Measurements from ENCODE around the gene MYO3B. TPM values are rescaled to one million over a fixed set of nuclear protein-coding genes. Genes with fewer than 3 reads are reported as not detected.
"Not testable (repeated sequence)": the region's sequence is repeated elsewhere in the genome, so short reads cannot be mapped to it uniquely, and the experiment has no call there.

Gene MYO3B
- total RNA-seq, 1 donor from 2014 or later, result not detected

DNA sequence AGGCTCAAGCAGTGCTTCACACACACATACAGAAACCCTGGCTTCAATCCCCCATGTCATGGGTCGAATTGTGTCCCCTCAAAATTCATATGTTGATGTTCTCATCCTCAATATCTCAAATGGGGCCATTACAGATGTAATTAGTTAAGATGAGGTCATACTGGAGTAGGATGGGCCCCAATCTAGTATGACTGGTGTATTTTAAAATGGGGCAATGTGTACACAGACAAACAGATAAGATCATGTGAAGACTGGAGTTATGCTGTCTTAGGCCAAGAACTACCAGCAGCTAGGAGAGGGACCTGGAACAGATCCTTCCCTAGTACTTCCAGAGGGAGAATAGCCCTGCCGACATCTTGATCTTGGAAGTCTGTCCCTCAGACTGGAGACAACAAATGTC, 167.7 kb downstream of the MYO3B start:
- peaks cover 4% of the 10 kb centered on the region for H3K27me3 ChIP-seq (ENCODE audit: low read depth)
- H3K36me3 ChIP-seq, result no peaks in the 10 kb centered on the region
- no peaks in the 10 kb centered on the region for H3K4me1 ChIP-seq
- DNase-seq (no peak), ATAC-seq (no peak)
- H3K9me3 ChIP-seq, result no peaks in the 10 kb centered on the region
- intact Hi-C loops (cut with DNase I), result no loop called here
- no peak overlapping the region for H3K4me3 ChIP-seq
- no peak overlapping the region for H3K27ac ChIP-seq
- TF ChIP-seq, protein P1, sequence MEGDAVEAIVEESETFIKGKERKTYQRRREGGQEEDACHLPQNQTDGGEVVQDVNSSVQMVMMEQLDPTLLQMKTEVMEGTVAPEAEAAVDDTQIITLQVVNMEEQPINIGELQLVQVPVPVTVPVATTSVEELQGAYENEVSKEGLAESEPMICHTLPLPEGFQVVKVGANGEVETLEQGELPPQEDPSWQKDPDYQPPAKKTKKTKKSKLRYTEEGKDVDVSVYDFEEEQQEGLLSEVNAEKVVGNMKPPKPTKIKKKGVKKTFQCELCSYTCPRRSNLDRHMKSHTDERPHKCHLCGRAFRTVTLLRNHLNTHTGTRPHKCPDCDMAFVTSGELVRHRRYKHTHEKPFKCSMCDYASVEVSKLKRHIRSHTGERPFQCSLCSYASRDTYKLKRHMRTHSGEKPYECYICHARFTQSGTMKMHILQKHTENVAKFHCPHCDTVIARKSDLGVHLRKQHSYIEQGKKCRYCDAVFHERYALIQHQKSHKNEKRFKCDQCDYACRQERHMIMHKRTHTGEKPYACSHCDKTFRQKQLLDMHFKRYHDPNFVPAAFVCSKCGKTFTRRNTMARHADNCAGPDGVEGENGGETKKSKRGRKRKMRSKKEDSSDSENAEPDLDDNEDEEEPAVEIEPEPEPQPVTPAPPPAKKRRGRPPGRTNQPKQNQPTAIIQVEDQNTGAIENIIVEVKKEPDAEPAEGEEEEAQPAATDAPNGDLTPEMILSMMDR (IDR thresholded peaks at IDR 0.05), result no peak

DNA sequence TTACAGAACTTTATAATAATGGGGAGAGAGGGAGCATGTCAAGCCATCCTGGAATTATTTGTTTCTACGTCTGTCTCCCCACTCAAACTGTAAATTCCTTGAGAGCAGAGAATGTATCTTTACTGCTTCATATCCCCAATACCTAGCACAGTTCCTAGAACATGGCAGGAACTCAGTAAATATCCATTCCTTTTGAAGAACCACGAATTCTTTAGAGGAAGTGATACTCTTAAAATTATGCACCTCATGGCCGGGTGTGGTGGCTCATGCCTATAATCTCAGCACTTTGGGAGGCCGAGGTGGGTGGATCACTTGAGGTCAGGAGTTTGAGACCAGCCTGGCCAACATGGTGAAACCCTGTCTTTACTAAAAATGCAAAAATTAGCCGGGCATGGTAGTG, 171.3 kb downstream of the MYO3B start:
- intact Hi-C loops (cut with DNase I), result not testable (repeated sequence)

DNA sequence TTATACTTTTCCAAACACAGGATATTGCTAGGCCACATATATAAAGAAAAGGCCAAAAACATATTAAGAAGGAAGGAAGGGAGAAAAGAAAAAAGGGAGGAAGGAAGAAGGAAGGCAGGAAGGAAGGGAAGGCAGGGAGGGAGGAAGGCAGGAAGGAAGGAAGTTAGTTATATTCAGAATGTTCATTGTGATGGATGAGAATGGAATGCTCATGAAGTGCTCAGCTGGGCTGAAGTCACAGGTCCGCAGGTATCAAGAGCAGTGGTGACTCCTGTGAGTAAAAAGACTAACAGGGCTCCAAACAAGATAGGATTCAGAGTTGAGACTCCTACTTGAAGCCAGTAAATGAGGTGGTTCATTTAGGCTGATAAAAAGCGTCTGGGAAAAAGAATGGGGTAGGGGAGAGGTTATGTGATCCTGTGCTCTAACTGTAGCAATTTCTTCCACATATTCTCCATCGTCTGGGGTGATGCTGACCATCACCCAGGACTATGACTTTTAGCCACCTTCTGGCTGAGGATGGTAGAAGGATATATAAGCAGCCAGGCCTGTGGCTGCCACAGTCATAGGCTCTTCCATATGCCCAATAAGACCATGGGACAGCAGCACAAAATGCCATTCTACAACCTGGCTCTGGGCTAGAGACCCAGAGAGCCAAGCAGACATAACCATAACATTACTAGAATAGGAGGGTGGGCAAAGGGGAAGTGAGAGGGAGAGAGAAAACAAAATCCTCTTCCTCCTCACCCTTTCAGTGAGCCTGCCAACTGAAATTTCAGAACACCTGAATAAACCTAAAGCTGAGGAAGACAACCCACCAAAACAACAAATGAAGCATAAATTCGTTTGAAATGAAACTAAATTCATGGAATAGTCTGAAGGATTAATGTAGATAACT, 173.2 kb downstream of the MYO3B start:
- H3K9me3 ChIP-seq, result no peaks in the 10 kb centered on the region
- TF ChIP-seq, protein P1 (IDR thresholded peaks at IDR 0.05), result no peak
- H3K27me3 ChIP-seq (ENCODE audit: low read depth), result peaks cover 8% of the 10 kb centered on the region
- no peak overlapping the region for H3K4me3 ChIP-seq
- ATAC-seq, result no peak
- H3K4me1 ChIP-seq, result no peaks in the 10 kb centered on the region
- intact Hi-C loops (cut with DNase I), result no loop called here
- no peak overlapping the region for H3K27ac ChIP-seq
- no peaks in the 10 kb centered on the region for H3K36me3 ChIP-seq
- no peak for DNase-seq

More for the DNA sequence above, 171.3 kb downstream of the MYO3B start:
- H3K4me3 ChIP-seq; H3K9me3 ChIP-seq; H3K27me3 ChIP-seq (ENCODE audit: low read depth); H3K4me1 ChIP-seq; H3K27ac ChIP-seq; ATAC-seq; DNase-seq; H3K36me3 ChIP-seq: not testable (repeated sequence)

DNA sequence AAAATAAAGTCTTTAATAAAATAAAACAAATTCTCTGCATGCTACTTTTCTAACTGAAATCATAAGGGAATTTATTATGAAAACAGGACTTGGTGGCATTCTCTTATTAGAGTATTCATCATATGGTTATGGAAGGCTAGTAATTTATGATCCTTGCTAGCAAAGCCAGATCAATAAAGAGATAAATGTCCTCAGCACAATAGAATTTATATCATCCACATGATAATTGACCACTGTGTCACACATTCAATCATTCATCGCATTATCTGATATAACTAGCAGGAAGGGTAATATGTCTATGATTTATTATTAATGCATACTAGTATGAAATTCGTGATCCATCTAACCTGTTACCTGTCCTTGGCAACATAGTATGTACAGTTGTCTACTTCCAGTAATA, 175.8 kb downstream of the MYO3B start:
- TF ChIP-seq, protein P1 (IDR thresholded peaks at IDR 0.05), result no peak
- Histone ChIP-seq H3K4me1 (no peaks in the 10 kb centered on the region), H3K4me3 (no peak overlapping the region), H3K9me3 (no peaks in the 10 kb centered on the region), H3K36me3 (no peaks in the 10 kb centered on the region), H3K27ac (no peak overlapping the region), H3K27me3 (ENCODE audit: low read depth) (peaks cover 8% of the 10 kb centered on the region)
- DNase-seq, result no peak
- no peak for ATAC-seq
- intact Hi-C loops (cut with DNase I), result no loop called here

DNA sequence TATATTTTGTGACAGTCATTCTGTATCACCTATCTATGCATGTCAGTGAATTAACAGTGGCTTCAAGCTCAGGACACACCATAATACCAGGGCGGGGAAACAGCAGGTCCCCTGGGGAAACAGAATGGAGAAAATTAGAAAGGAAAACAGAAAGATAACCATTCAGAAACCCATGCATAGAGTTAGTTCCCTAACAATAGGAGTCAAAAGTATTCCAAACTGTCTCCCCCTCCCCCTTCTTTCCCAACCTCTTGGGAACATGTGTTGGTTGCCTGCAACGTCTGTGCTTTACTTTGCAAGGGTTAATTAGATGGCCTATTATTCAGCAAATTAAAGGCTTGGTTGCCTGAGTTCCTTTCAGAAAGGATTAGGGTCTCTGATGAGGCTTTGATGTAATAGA, 176.4 kb downstream of the MYO3B start:
- peaks cover 8% of the 10 kb centered on the region for H3K27me3 ChIP-seq (ENCODE audit: low read depth)
- no peaks in the 10 kb centered on the region for H3K4me1 ChIP-seq
- no peak for ATAC-seq
- no peak overlapping the region for H3K27ac ChIP-seq
- H3K36me3 ChIP-seq, result no peaks in the 10 kb centered on the region
- no peak overlapping the region for H3K4me3 ChIP-seq
- DNase-seq, result no peak
- TF ChIP-seq, protein P1 (IDR thresholded peaks at IDR 0.05), result no peak
- intact Hi-C loops (cut with DNase I), result no loop called here
- H3K9me3 ChIP-seq, result no peaks in the 10 kb centered on the region

Measured in lower lobe of right lung (tissue), 2 donors.